Endothelial cell of umbilical vein (primary cell): ENCODE results near the gene P4HB. TPM values are rescaled to one million over a fixed set of nuclear protein-coding genes. Genes with fewer than 3 reads are reported as not detected.

Experiments
- BruUV-seq: library from RNA; stranded (reverse); fragments of 400-500 nt; replicated peaks from 2 replicates; lab custom pipeline; 2021; lab: Mats Ljungman, UMichigan
- CTCF ChIA-PET: fragments of 300-600, 350-600 bp; sonication (Branson Sonifier 250); formaldehyde crosslinking; loops from one replicate; lab custom pipeline; 2021; ENCODE audit warnings: antibody characterized with exemption, inconsistent platforms; lab: Charles Lee
- POLR2A ChIA-PET: fragments of 300-600, 350-600 bp; sonication (Branson Sonifier 250); formaldehyde crosslinking; loops from one replicate; lab custom pipeline; 2021; ENCODE audit warnings: antibody characterized with exemption, inconsistent platforms; lab: Charles Lee
- DNase-seq: peaks from one replicate; pipeline ENCODE4 v3.0.0-alpha.2; 2011; ENCODE audit warnings: low read depth, low spot score
- FAIRE-seq: peaks from 2 replicates; lab custom pipeline; 2011; peaks lifted over from hg19 to GRCh38; lab: Jason Lieb, UNC
- H2AFZ ChIP-seq: 2 replicates; pipeline ENCODE4 v1.6.0; 2012; ENCODE audit warnings: low read depth, low read length, control low read depth, inconsistent platforms
- H3K27ac ChIP-seq: 2 replicates; pipeline ENCODE4 v1.5.1; 2011; ENCODE audit warnings: low read depth, mild to moderate bottlenecking, control low read depth, low read length, moderate library complexity; ENCODE audit not compliant: insufficient read depth
- H3K27me3 ChIP-seq, 2 experiments: 2 replicates each; pipeline versions ENCODE4 v1.6.0 to v1.6.1; 2011; ENCODE audit warnings: low read length in 2 of 2, mixed read lengths in 1 of 2; ENCODE audit not compliant: control insufficient read depth in 2 of 2, insufficient read depth in 2 of 2
- H3K36me3 ChIP-seq, 2 experiments: 2 replicates in 1 of 2; 3 replicates in 1 of 2; pipeline ENCODE4 v1.5.1; 2011; ENCODE audit warnings: low read length in 2 of 2, mild to moderate bottlenecking in 1 of 2, moderate library complexity in 1 of 2; ENCODE audit not compliant: control insufficient read depth in 2 of 2, insufficient read depth in 2 of 2; ENCODE audit errors: extremely low read depth in 1 of 2
- H3K4me1 ChIP-seq: 3 replicates; pipeline ENCODE4 v1.5.1; 2011; ENCODE audit warnings: mild to moderate bottlenecking, low read length; ENCODE audit not compliant: control insufficient read depth, insufficient read depth; ENCODE audit errors: extremely low read depth
- H3K4me2 ChIP-seq: 2 replicates; pipeline ENCODE4 v1.6.1; 2011; ENCODE audit warnings: low read length, control low read depth, mixed read lengths; ENCODE audit not compliant: insufficient read depth
- H3K4me3 ChIP-seq, 3 experiments: fragments of 200-600 bp in 1 of 3; sonication (generic), shearing (Covaris generic) in 1 of 3; replicated peaks in 1 of 3; 2 replicates each; pipeline ENCODE4 v1.5.1; 2011 to 2016; ENCODE audit warnings: control low read depth in 3 of 3, low read length in 3 of 3, mild to moderate bottlenecking in 2 of 3, inconsistent platforms in 1 of 3, low read depth in 1 of 3, moderate library complexity in 1 of 3; ENCODE audit not compliant: insufficient read depth in 1 of 3
- H3K79me2 ChIP-seq: 2 replicates; pipeline ENCODE4 v1.6.0; 2012; ENCODE audit warnings: low read length, inconsistent platforms; ENCODE audit not compliant: control insufficient read depth, insufficient read depth
- H3K9ac ChIP-seq: replicated peaks from 2 replicates; pipeline ENCODE3; 2011; ENCODE audit warnings: low read length, control low read depth; ENCODE audit not compliant: insufficient read depth; ENCODE audit errors: extremely low read depth
- H3K9me1 ChIP-seq: replicated peaks from 3 replicates; pipeline ENCODE4 v1.6.0; 2011; ENCODE audit warnings: mild to moderate bottlenecking, low read length; ENCODE audit not compliant: control insufficient read depth, insufficient read depth; ENCODE audit errors: extremely low read depth
- H3K9me3 ChIP-seq: replicated peaks from 2 replicates; pipeline ENCODE4 v1.5.1; 2012; ENCODE audit warnings: low read length, inconsistent platforms; ENCODE audit not compliant: control insufficient read depth, insufficient read depth
- H4K20me1 ChIP-seq: replicated peaks from 2 replicates; pipeline ENCODE3; 2011; ENCODE audit warnings: mild to moderate bottlenecking, low read length; ENCODE audit not compliant: control insufficient read depth, insufficient read depth; ENCODE audit errors: extremely low read depth
- EZH2 ChIP-seq: IDR thresholded peaks from 2 replicates; pipeline ENCODE4 v1.6.1; 2012; ENCODE audit warnings: borderline replicate concordance, low read depth, mild to moderate bottlenecking, moderate library complexity, low read length, inconsistent platforms; ENCODE audit not compliant: severe bottlenecking
- FOS ChIP-seq: IDR thresholded peaks from 2 replicates; pipeline ENCODE4 v1.6.1; 2011; ENCODE audit warnings: mild to moderate bottlenecking, low read length, moderate library complexity, borderline replicate concordance; ENCODE audit not compliant: insufficient read depth
- GATA2 ChIP-seq: IDR thresholded peaks from 2 replicates; pipeline ENCODE4 v1.7.0; 2011; ENCODE audit warnings: low read depth, mild to moderate bottlenecking, moderate library complexity, mixed read lengths, low read length; ENCODE audit not compliant: insufficient read length, insufficient read depth
- JUN ChIP-seq: IDR thresholded peaks from 2 replicates; pipeline ENCODE4 v1.6.1; 2011; ENCODE audit warnings: borderline replicate concordance, low read depth; ENCODE audit not compliant: insufficient read length, insufficient read depth
- MYC ChIP-seq: IDR thresholded peaks from one replicate; pipeline ENCODE4 v1.6.1; 2011; ENCODE audit warnings: mild to moderate bottlenecking, low read depth, low read length
- POLR2A ChIP-seq: IDR thresholded peaks from 2 replicates; pipeline ENCODE4 v1.6.1; 2012; ENCODE audit warnings: low read depth, mild to moderate bottlenecking, control low read depth, low read length
- POLR2AphosphoS5 ChIP-seq: IDR thresholded peaks from 2 replicates; pipeline ENCODE4 v1.6.1; 2012; ENCODE audit warnings: low read depth, mild to moderate bottlenecking, control low read depth, low read length, moderate library complexity; ENCODE audit not compliant: insufficient read depth
- dilution Hi-C: fragments of 300-500 bp; cut with MboI; formaldehyde crosslinking; loops from one replicate; pipeline ENCODE4 v1.15.0; 2019; ENCODE audit warnings: low sequenced_read_pairs; ENCODE audit not compliant: extremely low pct_ligation_motif_present
- intact Hi-C: fragments of 100-400 bp; cut with micrococcal nuclease; formaldehyde crosslinking; loops from one replicate; pipeline ENCODE4 v1.10.0; 2022
- polyA plus RNA-seq, 4 experiments: library from polyadenylated mRNA; depleted of rRNA in 3 of 4; stranded (reverse) in 3 of 4; unstranded in 1 of 4; fragments of >200 nt; gene quantifications; 2 replicates each; pipeline versions ENCODE4 v1.2.1 to v1.2.3, GENCODE V29; 2011 to 2012; ENCODE audit warnings: missing spikeins in 1 of 4
- total RNA-seq: library from RNA; stranded (reverse); gene quantifications from 2 replicates; pipeline ENCODE4 v1.2.3, GENCODE V29; 2021
- TF ChIP-seq, protein P1 (sequence below): IDR thresholded peaks from 2 replicates; pipeline ENCODE4 v1.6.1; 2011; ENCODE audit not compliant: insufficient read depth, insufficient read length
- TF ChIP-seq, protein P2 (sequence below), 2 donors: IDR thresholded peaks; 1 replicate in 1 of 2; 2 replicates in 1 of 2; pipeline ENCODE4 v1.5.1; 2011; ENCODE audit warnings: low read length in 2 of 2, mild to moderate bottlenecking in 2 of 2, moderate library complexity in 2 of 2, control low read depth in 1 of 2, inconsistent platforms in 1 of 2, low read depth in 1 of 2; ENCODE audit not compliant: insufficient read depth in 1 of 2; ENCODE audit errors: extremely low read depth in 1 of 2

P4HB gene
- total and polyA plus RNA-seq, 2 donors (not counting 3 experiments of a cell fraction or from before 2014, with no cell fraction given) = 201 to 988 TPM

DNA sequence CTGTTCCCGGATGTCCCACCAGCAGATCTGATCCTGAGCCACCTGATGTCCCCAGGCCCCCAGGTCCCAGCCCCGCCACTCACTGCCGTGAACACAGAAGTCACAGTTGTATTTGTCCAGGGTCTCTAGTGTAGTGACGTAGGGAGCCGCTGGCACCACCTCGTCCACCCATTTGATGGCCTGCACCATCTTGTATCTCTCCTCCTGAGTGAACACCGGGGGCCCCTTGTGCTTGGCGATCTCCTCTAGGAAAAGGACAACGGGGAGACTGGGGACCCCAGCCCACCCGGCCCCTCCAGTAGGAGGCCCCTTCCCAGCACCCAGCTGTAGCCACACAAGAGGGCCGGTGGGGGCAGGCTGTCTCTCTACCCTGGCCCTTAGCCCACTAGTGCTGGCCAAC lies 48.5 kb upstream of the P4HB start:
- no peak overlapping the region for H3K4me3 ChIP-seq
- no peaks in the 10 kb centered on the region for H3K79me2 ChIP-seq
- H3K4me1 ChIP-seq = peaks cover 6% of the 10 kb centered on the region
- no peak overlapping the region for H3K27ac ChIP-seq
- no peaks in the 10 kb centered on the region for H3K27me3 ChIP-seq
- H4K20me1 ChIP-seq = no peaks in the 10 kb centered on the region
- BruUV-seq = no TSS peak
- no peak overlapping the region for H3K9ac ChIP-seq
- no peaks in the 10 kb centered on the region for H3K9me1 ChIP-seq
- dilution Hi-C loops = no loop called here
- no peak overlapping the region for H2AFZ ChIP-seq
- intact Hi-C loops = no loop called here
- no peak overlapping the region for H3K4me2 ChIP-seq
- DNase-seq = no peak
- TF ChIP-seq FOS = no peak
- H3K36me3 ChIP-seq = peaks cover 7 to 10% of the 10 kb centered on the region in 2 experiments
- H3K9me3 ChIP-seq = no peaks in the 10 kb centered on the region
- POLR2A ChIA-PET = no interaction called here
- no peak for FAIRE-seq
- CTCF ChIA-PET = interaction anchor here (1.7 kb wide), 1 partner anchor 14 kb away, joined by 4 read pairs; no protein-coding TSS in a partner anchor

DNA sequence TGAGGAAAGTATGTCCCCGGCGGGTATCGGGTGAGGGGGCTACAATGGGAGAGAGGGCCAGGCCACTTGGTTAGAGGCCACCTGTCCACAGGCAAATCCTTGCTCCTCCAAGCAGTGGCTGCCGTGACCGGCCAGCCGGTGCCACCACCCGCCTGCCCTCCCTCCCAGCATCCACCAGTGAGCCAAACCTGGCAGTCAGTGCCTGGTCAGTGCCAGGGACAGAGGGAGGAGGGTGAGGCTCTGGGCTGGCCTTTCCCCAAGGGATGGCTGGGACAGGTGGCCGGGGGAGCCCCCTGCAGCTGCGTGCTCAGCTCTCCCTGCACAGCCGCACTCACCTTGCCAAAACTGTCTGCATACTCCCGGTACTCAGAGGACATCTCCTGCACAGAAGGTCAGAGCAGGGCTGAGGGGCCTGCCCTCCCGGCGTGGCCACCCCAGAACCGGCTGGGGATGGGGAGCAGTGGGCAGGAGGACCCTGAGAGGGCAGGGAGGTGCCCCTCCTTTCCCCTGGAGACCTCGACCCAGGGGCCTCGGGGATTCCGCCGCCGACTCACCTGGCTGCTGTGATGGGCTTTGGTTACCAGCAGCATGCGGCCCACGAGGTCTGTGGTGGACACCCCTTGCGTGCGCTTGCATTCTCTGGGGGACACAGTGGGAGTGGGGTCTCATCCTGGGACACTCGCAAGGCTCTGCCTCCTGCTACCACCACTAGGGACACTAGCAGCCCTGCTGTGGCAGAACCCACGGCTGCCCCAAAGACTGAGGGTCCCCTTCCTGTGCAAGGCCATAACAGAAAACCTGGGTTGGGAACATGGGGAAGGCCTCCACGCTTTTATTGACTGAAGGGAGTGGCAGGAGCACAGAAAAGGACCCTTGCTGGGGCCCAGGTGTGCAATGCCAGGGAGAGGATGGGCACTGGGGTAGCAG lies 47.1 kb upstream of the P4HB start:
- Histone ChIP-seq H3K27me3 (no peaks in the 10 kb centered on the region), H3K9me1 (no peaks in the 10 kb centered on the region), H2AFZ (no peak overlapping the region), H3K4me3 (no peak overlapping the region), H4K20me1 (no peaks in the 10 kb centered on the region), H3K36me3 (peaks cover 0 to 4% of the 10 kb centered on the region in 2 experiments), H3K79me2 (no peaks in the 10 kb centered on the region), H3K27ac (no peak overlapping the region), H3K4me1 (peaks cover 6% of the 10 kb centered on the region), H3K9ac (no peak overlapping the region), H3K4me2 (no peak overlapping the region), H3K9me3 (no peaks in the 10 kb centered on the region)
- FAIRE-seq (no peak), DNase-seq (no peak)
- CTCF ChIA-PET = no interaction called here
- no peak for TF ChIP-seq EZH2
- TF ChIP-seq POLR2AphosphoS5 = no peak
- no peak for TF ChIP-seq FOS
- TF ChIP-seq GATA2 = no peak
- no peak for TF ChIP-seq POLR2A
- TF ChIP-seq, protein P1, sequence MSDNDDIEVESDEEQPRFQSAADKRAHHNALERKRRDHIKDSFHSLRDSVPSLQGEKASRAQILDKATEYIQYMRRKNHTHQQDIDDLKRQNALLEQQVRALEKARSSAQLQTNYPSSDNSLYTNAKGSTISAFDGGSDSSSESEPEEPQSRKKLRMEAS = no peak
- TF ChIP-seq MYC = no peak
- TF ChIP-seq, protein P2, sequence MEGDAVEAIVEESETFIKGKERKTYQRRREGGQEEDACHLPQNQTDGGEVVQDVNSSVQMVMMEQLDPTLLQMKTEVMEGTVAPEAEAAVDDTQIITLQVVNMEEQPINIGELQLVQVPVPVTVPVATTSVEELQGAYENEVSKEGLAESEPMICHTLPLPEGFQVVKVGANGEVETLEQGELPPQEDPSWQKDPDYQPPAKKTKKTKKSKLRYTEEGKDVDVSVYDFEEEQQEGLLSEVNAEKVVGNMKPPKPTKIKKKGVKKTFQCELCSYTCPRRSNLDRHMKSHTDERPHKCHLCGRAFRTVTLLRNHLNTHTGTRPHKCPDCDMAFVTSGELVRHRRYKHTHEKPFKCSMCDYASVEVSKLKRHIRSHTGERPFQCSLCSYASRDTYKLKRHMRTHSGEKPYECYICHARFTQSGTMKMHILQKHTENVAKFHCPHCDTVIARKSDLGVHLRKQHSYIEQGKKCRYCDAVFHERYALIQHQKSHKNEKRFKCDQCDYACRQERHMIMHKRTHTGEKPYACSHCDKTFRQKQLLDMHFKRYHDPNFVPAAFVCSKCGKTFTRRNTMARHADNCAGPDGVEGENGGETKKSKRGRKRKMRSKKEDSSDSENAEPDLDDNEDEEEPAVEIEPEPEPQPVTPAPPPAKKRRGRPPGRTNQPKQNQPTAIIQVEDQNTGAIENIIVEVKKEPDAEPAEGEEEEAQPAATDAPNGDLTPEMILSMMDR (IDR thresholded peaks at IDR 0.05; ENCODE audit: extremely low read depth in 1 of 2, insufficient read depth in 1 of 2, low read depth in 1 of 2, low read length in 2 of 2) = no peak
- TF ChIP-seq JUN = no peak
- intact Hi-C loops = no loop called here
- no TSS peak for BruUV-seq
- dilution Hi-C loops = no loop called here
- POLR2A ChIA-PET = no interaction called here
